Fibroblast of mammary gland (primary cell): ENCODE measurements around the gene DENND4A.

Source experiments
- DNase-seq: peaks from one replicate; pipeline ENCODE4 v3.0.0-alpha.2; 2010; ENCODE audit warnings: low read depth
- H3K4me3 ChIP-seq: 2 replicates; pipeline ENCODE4 v1.5.1; 2011; ENCODE audit warnings: low read depth, mild to moderate bottlenecking, low read length, moderate library complexity; ENCODE audit not compliant: control insufficient read depth
- CTCF ChIP-seq: conservative IDR thresholded peaks from 2 replicates; pipeline ENCODE4 v1.5.1; 2011; ENCODE audit warnings: low read depth, low read length, inconsistent platforms; ENCODE audit not compliant: control insufficient read depth, insufficient read depth

DENND4A gene

GRCh38 chr15:65650312-65651041 is 141.6 kb downstream of the DENND4A start:
- no peak for DNase-seq
- no peak for TF ChIP-seq CTCF

GRCh38 chr15:65646486-65646885 is 145.6 kb downstream of the DENND4A start:
- TF ChIP-seq CTCF: no peak

More at GRCh38 chr15:65650312-65651041, 141.6 kb downstream of the DENND4A start:
- no peak overlapping the region for H3K4me3 ChIP-seq

GRCh38 chr15:65645392-65645791 is 146.7 kb downstream of the DENND4A start:
- TF ChIP-seq CTCF: no peak
- DNase-seq: no peak
- H3K4me3 ChIP-seq: no peak overlapping the region

More at GRCh38 chr15:65646486-65646885, 145.6 kb downstream of the DENND4A start:
- peak; percentile 20 for DNase-seq
- no peak overlapping the region for H3K4me3 ChIP-seq

GRCh38 chr15:65644282-65644681 is 147.8 kb downstream of the DENND4A start:
- no peak for DNase-seq
- no peak for TF ChIP-seq CTCF
- H3K4me3 ChIP-seq: no peak overlapping the region

- no peak for TF ChIP-seq CTCF
- no peak for DNase-seq
- no peak overlapping the region for H3K4me3 ChIP-seq
Measured at GRCh38 chr15:65642594-65642993, 149.5 kb downstream of the DENND4A start.

GRCh38 chr15:65641768-65642475 is 150.2 kb downstream of the DENND4A start:
- no peak for DNase-seq
- no peak for TF ChIP-seq CTCF

GRCh38 chr15:65639509-65639908 is 152.6 kb downstream of the DENND4A start:
- no peak for TF ChIP-seq CTCF
- H3K4me3 ChIP-seq: no peak overlapping the region
- DNase-seq: no peak

More at GRCh38 chr15:65641768-65642475, 150.2 kb downstream of the DENND4A start:
- no peak overlapping the region for H3K4me3 ChIP-seq
